ENCODE data around the gene SLC5A5. TPM values are rescaled to one million over a fixed set of nuclear protein-coding genes. Genes with fewer than 3 reads are reported as not detected.
"Not testable (repeated sequence)": the region's sequence is repeated elsewhere in the genome, so short reads cannot be mapped to it uniquely, and the experiment has no call there.

The SLC5A5 gene
- total RNA-seq, 1 experiment from 2014 or later = 1.8 TPM

GRCh38 chr19:17919122-17919521 lies 47.4 kb downstream of the SLC5A5 start:
- H3K56ac ChIP-seq (ENCODE audit: insufficient read length, low read depth, low read length); H3T11ph ChIP-seq (ENCODE audit: low read length); H3K4me1 ChIP-seq (ENCODE audit: insufficient read depth, low read length); H3K4ac ChIP-seq (ENCODE audit: low read depth, low read length); H3K27ac ChIP-seq (ENCODE audit: insufficient read length, low read depth, low read length); H3K4me3 Mint-ChIP-seq; H3K4me2 ChIP-seq (ENCODE audit: insufficient read depth, insufficient read length, low read length); H3K36me3 Mint-ChIP-seq (ENCODE audit: insufficient read depth in 1 of 3, low read depth in 3 of 3); H3K27ac Mint-ChIP-seq; H2BK15ac ChIP-seq (ENCODE audit: low read depth, low read length); H2BK12ac ChIP-seq (ENCODE audit: insufficient read length, low read depth, low read length); H3K27me3 Mint-ChIP-seq (ENCODE audit: low read depth); H3K9ac ChIP-seq (ENCODE audit: extremely low read depth, insufficient read length, low read length); H3K23ac ChIP-seq (ENCODE audit: insufficient read length, low read depth, low read length); H2BK5ac ChIP-seq (ENCODE audit: insufficient read length, low read length); H3K79me2 ChIP-seq (ENCODE audit: insufficient read depth, low read length); H2BK120ac ChIP-seq (ENCODE audit: low read depth, low read length, poor library complexity, severe bottlenecking); H3K14ac ChIP-seq (ENCODE audit: insufficient read depth, low read length); H4K8ac ChIP-seq (replicated peaks; ENCODE audit: insufficient read length, low read depth, low read length); H2AFZ ChIP-seq (ENCODE audit: low read length); H4K20me1 ChIP-seq (ENCODE audit: control insufficient read depth, insufficient read depth, insufficient read length); H3K18ac ChIP-seq (ENCODE audit: insufficient read length, low read depth, low read length); H3K27me3 ChIP-seq (ENCODE audit: insufficient read depth, low read length); H3K9me3 ChIP-seq (ENCODE audit: control insufficient read depth, low read depth, low read length); H2BK20ac ChIP-seq (ENCODE audit: low read depth, low read length, poor library complexity, severe bottlenecking); H3K4me1 Mint-ChIP-seq; H3K79me1 ChIP-seq (ENCODE audit: insufficient read depth, low read depth, low read length, poor library complexity, severe bottlenecking); H4K5ac ChIP-seq (ENCODE audit: insufficient read length, low read depth, low read length); DNase-seq; H4K91ac ChIP-seq (ENCODE audit: insufficient read length, low read depth, low read length); H3K23me2 ChIP-seq (ENCODE audit: insufficient read length, low read depth, low read length, poor library complexity, severe bottlenecking); H2AK5ac ChIP-seq (ENCODE audit: insufficient read length, low read length): not testable (repeated sequence)
- H3K9me3 Mint-ChIP-seq = peaks cover 26 to 28% of the 10 kb centered on the region in 2 experiments
- no CpG with 5 or more reads among the region's 5 CpGs for WGBS (ENCODE audit: extremely low coverage, insufficient read length, low lambda C conversion rate)

Data from H9 (cell line).